GM12878 (cell line): Measurements from ENCODE around the gene NUP62.

Experiments used
- CHD2 ChIP-seq: IDR thresholded peaks from 2 replicates; pipeline ENCODE4 v1.6.1; 2011; ENCODE audit warnings: low read depth, low read length, improper control_type of control experiment, borderline replicate concordance
- KDM1A ChIP-seq: fragments of 200-600 bp; sonication (generic); IDR thresholded peaks from 2 replicates; pipeline ENCODE4 v1.6.1; 2016; ENCODE audit warnings: borderline replicate concordance
- POLR2A ChIP-seq: IDR thresholded peaks from 2 replicates; pipeline ENCODE4 v1.6.1; 2011; ENCODE audit warnings: low read depth, mild to moderate bottlenecking, low read length
- POLR2AphosphoS5 ChIP-seq: IDR thresholded peaks from 2 replicates; pipeline ENCODE4 v1.6.1; 2011; ENCODE audit warnings: mild to moderate bottlenecking, low read length, inconsistent platforms
- TF ChIP-seq, protein P1 (sequence below), 3 experiments: IDR thresholded peaks in 2 of 3; conservative IDR thresholded peaks in 1 of 3; 2 replicates each; pipeline ENCODE4 v1.5.1; 2011; ENCODE audit warnings: low read depth in 3 of 3, low read length in 3 of 3, mild to moderate bottlenecking in 3 of 3, control low read depth in 2 of 3, moderate library complexity in 2 of 3, inconsistent platforms in 1 of 3, mixed read lengths in 1 of 3; ENCODE audit not compliant: control insufficient read depth in 2 of 3, insufficient read depth in 1 of 3; ENCODE audit errors: extremely low read depth in 1 of 3

DNA sequence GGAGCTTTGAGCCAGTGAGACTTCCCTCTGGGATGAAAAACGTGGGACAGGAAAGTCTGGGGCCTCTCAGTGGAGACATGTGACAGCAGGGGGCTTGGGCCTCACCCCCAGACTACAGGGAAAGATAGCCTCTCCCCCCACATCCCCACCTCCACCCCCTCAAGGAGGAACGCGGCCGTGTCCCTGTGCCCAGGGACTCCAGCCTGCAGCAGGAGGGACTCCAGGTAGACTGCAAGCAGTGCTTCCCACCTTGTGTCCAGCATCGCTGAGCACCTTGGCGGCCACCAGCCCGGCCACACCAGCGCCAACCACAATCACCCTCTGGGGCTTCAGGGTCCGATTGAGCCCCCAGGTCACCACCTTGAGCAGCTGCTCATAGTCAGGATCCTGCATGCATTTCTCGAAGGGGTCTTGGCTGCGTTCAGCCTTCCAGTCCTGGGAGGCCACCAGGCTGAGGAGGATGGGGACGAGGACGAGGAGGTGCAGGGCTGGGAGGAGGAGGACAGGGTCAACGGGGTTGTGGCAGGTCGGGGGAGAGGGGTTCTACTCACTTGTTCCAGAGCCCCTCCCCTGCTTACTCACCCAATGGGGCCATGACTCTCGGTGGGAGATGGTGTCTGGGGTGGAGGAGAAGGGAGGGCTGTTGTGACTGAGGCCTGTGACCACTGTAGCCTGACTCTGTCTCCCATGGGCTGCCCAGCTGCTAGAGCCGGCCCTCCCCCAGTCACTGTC is 33.6 kb downstream of the NUP62 start:
- TF ChIP-seq, protein P1, sequence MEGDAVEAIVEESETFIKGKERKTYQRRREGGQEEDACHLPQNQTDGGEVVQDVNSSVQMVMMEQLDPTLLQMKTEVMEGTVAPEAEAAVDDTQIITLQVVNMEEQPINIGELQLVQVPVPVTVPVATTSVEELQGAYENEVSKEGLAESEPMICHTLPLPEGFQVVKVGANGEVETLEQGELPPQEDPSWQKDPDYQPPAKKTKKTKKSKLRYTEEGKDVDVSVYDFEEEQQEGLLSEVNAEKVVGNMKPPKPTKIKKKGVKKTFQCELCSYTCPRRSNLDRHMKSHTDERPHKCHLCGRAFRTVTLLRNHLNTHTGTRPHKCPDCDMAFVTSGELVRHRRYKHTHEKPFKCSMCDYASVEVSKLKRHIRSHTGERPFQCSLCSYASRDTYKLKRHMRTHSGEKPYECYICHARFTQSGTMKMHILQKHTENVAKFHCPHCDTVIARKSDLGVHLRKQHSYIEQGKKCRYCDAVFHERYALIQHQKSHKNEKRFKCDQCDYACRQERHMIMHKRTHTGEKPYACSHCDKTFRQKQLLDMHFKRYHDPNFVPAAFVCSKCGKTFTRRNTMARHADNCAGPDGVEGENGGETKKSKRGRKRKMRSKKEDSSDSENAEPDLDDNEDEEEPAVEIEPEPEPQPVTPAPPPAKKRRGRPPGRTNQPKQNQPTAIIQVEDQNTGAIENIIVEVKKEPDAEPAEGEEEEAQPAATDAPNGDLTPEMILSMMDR (IDR thresholded peaks at IDR 0.05 in 2 of 3, conservative IDR thresholded peaks at IDR 0.05 in 1 of 3; ENCODE audit: control insufficient read depth in 2 of 3, extremely low read depth in 1 of 3, insufficient read depth in 1 of 3, low read depth in 3 of 3, low read length in 3 of 3): no peak
- TF ChIP-seq POLR2AphosphoS5 (peak; percentile 74), KDM1A (no peak), POLR2A (peak; percentile 47; the same call in 1 of the 2 replicates), CHD2 (no peak; the same call in 1 of the 2 replicates)
